Dedifferentiated amniotic fluid mesenchymal stem cell (primary cell): ENCODE data around the gene WFDC2.
"Not testable (repeated sequence)": the region's sequence is repeated elsewhere in the genome, so short reads cannot be mapped to it uniquely, and the experiment has no call there.

Source experiments
- DNase-seq: peaks from one replicate; pipeline ENCODE4 v3.0.0-alpha.2; 2016; ENCODE audit errors: extremely low spot score

WFDC2 gene

GRCh38 chr20:45452238-45452637 is 17.3 kb upstream of the WFDC2 start:
- DNase-seq = no peak

GRCh38 chr20:45452772-45453691 is 16.5 kb upstream of the WFDC2 start:
- no peak for DNase-seq

GRCh38 chr20:45456632-45457031 is 12.9 kb upstream of the WFDC2 start:
- no peak for DNase-seq

DNA sequence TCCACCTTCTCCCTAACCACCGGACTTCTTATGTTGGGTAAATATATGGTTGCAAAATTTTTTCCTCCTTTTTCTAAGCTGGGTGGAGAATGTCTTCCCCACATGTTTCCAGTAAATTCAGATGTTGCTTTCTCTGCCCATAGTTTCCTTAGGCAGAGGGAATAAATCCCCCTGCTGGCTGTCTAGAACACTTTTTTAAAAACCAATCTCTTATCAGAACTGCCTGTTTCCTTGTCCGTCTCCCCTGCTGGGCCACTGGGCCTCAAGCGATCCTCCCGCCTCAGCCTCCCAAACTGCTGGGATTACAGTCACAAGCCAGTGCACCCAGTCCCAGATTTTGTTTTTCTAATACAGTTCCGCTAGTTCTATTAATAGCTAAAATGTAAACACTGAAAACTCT is 9.9 kb upstream of the WFDC2 start:
- DNase-seq = no peak

GRCh38 chr20:45461225-45461624 is 8.3 kb upstream of the WFDC2 start:
- no peak for DNase-seq

DNA sequence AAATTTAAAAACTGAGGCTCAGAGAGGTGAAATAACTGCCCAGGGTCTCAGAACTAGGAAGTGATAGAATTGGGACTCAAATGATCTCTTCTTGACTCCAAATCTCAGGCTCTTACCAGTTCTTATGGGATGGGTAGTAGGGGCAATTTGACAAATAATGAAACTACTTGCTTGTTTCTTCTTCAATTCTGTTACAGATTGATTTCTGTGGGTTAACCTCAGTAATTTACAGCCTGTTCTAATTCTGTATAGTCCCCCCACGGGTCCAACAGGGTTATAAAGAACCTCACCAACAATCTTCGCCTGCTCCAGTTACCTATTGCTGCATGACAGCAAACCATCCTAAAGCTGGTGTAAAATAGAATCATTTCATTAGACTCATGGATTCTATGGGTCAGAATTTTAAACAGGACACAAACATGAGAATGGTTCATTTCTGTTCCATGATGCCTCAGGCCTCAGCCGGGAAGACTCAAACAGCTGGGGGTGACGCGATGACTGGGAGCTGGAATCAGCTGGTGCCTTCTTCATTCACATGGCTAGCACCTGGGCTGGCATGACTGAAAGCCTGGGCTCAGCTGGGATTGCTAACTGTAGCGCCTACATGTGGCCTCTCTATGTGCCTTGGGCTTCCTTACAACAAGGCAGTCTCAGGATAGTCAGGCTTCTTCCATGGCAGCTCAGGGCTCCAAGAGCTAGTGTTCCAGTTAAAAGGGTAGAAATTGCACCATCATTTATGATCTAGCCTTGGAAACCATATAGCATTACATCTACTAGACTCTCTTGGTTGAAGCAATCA is 6.6 kb upstream of the WFDC2 start:
- no peak for DNase-seq

GRCh38 chr20:45463709-45464108 is 5.8 kb upstream of the WFDC2 start:
- no peak for DNase-seq

DNA sequence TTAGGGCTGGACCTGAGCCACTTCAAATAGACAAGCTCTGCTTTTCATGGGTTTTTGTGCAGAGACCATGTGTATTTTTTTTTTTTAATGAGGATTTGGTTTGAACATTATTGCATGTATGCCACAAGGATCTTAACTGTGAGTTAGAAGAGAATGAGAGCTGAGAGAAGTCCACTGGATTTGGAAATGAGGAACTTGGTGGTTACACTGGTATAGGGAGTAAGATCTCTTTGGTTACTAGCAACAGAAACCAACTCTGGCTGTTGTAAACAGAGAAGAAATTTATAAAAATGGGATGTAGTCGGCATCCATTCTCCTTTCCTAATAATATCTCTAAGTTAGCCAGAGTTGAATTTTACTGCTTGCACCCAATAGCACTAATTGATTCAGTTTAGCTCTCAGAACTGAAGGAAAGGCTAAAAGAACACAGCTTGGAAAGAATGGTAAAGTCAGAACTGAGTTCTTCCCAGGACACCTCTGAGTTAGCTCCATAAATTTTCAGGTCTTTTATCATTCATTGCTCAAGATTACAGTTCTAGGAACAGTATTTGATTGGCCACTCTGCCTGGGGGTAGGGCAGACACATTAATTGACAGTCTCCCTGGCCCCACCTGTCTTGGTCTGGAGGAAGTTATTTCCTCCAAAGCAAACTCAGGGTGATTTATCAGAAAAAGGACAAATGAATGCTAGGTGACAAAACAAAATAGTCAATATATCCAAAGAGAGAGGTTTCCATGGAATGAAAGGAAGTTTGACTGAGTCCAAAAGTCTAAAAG is 3.9 kb upstream of the WFDC2 start:
- DNase-seq = no peak

GRCh38 chr20:45467172-45467571 is 2.4 kb upstream of the WFDC2 start:
- DNase-seq = no peak

DNA sequence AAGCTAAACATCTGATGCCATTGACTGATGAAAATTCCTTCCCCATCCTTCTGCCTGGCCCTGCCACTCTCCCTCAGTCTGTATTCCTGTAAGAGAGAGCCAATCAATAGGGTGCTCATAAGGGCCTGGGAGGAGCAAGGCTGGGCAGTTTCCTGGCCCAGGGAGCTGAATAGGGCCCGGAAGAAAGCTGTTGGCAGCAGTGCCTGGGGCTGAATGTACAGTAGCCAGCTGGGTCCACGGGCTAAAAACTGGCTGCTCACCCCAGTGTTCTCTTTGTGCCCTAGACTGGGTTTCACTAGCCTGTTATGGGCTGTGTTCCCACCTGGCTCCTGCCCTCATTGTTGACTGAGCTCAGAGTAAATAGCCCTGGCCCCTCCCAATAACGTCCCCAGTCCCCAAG is 1.7 kb upstream of the WFDC2 start:
- no peak for DNase-seq

DNA sequence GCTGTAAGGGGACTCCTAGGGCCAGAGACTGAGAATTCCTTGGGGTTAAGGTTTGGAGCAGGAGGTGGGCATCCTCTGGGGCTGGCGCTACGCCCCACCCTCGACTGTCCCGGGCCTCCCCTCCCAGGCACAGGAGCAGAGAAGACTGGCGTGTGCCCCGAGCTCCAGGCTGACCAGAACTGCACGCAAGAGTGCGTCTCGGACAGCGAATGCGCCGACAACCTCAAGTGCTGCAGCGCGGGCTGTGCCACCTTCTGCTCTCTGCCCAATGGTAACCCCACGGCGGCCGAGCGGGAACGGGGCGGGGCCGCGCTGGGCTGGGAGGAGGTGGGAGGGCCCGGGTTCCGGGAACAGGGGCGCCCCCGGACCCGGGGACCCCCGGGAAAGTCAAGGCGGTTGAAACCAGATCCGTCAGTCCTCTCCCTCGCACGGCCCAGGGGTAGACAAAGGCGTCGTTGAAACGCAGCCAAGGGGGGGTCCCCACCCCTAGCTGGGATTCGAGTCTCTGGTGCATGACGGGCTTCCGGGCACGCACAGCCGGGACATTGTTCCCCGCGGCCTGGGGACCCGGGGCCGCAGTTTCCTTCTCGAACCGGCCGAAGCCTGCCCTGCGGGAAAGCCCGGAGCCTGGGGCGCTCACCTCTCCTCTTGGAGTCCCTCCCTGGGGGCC is 844 bp downstream of the WFDC2 start:
- no peak for DNase-seq

- DNase-seq = no peak
Observed at GRCh38 chr20:45470937-45471336, 1.4 kb downstream of the WFDC2 start.

GRCh38 chr20:45472286-45472685 is 2.7 kb downstream of the WFDC2 start:
- DNase-seq = not testable (repeated sequence)

- DNase-seq = not testable (repeated sequence)
Observed at GRCh38 chr20:45477530-45478148, 8.1 kb downstream of the WFDC2 start.

GRCh38 chr20:45479822-45480221 is 10.3 kb downstream of the WFDC2 start:
- DNase-seq = no peak

- no peak for DNase-seq
Observed at GRCh38 chr20:45484676-45485075, 15.1 kb downstream of the WFDC2 start.

GRCh38 chr20:45485388-45485787 is 15.8 kb downstream of the WFDC2 start:
- DNase-seq = no peak

DNA sequence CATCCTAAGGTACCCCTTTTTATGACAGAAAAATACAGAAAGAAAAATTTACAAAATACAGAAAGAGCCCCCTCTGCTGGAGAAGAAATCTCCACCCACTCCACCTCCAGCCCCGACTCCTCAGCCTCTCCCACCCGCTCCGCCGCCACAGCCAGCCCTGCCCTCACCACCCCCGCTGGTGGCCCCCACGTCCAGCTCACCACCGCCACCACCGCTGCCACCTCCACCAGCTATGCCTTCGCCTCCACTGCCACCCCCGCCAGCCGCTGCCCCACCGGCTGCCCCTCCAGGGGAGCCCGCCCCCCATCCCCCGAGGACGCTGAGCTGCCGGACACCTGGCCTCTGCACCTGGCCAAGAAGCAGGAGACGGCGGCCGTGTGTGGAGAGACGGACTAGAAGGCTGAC is 17.7 kb downstream of the WFDC2 start:
- DNase-seq = no peak

- no peak for DNase-seq
Observed at GRCh38 chr20:45489083-45489531, 19.6 kb downstream of the WFDC2 start.

DNA sequence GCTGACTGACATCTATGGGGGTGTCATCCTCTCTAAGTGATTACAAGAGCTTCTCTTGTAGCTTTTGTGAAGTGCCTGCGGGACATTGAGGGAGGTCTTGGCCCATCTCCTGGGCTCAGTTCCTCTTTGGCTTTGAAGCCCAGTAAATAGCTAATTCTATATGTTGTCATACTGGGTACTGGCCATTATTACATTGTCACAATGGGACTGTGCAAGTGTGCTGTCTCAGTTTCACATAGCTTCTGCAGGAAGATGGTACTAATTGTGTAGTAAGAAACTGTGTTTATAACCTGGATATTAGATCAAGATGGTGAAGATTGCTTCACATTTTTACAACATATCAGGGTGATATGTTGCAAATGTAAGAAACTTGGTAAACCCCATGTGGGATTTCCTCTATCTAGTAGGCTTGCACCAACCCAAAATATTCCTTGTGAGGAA is 26.0 kb downstream of the WFDC2 start:
- no peak for DNase-seq

DNA sequence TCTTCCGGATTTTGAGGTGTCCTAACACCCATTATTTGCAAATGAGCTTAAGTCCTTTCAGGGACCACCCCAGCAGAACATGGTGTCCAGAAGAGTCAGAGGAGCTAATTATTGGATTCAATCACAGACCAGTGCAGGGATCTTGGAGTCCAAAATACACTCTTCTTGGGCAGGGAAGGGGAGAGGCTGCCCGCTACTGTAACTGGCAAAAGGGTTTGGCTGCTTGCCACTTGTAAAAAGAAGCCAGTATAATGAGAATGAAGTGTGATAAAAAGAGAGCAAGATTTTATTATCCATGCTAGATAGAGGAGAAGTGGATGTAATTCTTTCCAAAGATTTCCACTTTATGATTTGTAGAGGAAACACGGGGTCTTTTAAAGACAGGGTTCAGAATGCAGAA is 26.6 kb downstream of the WFDC2 start:
- DNase-seq = no peak
